ENCODE data around the gene ARRB2.

ARRB2 gene

DNA sequence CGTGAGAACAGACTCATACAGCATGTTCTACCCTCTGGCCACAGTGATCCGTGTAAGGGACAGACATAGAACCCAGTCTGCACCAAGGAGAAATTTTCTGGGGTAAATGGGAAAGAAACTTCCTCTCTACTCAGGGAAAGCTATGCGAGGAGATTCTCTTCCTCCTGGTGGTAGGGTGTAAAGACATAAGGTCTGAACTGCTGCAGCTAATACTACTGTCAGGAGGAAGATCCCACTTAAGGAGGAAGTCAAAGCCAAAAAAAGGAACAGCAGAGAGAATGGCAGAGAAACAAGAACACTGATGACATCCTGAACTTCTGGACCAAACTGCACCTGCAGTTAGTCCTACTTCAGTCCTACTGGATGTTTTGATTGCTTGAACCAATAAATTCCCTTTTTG lies 54.2 kb downstream of the ARRB2 start:
- DNase-seq (ENCODE audit: low spot score) = no peak
- TF ChIP-seq CTCF (IDR thresholded peaks at IDR 0.05) = no peak
- no peak overlapping the region for H3K4me3 ChIP-seq
- H3K27ac ChIP-seq = peak overlapping the region in 1 of 2 donors; percentile 73

DNA sequence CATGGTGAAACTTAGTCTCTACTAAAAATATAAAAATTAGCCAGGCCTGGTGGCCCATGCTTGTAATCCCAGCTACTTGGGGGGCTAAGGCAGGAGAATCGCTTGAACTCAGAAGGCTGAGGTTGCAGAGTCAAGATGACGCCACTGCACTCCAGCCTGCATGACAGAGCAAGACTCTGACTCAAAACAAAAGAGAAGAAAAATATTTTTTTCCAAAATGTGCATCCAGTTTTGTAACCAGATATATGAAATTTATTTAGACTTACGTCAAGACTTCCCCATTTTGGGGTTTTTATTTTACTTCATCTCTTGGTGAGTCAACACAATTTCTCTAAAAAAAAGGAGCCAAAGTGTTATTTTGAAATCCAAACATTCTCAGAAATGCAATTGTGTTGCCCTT lies 55.8 kb downstream of the ARRB2 start:
- peak overlapping the region in 1 of 2 donors; percentile 70 for H3K27ac ChIP-seq
- TF ChIP-seq CTCF (IDR thresholded peaks at IDR 0.05) = no peak
- no peak overlapping the region for H3K4me3 ChIP-seq
- DNase-seq (ENCODE audit: low spot score) = no peak

DNA sequence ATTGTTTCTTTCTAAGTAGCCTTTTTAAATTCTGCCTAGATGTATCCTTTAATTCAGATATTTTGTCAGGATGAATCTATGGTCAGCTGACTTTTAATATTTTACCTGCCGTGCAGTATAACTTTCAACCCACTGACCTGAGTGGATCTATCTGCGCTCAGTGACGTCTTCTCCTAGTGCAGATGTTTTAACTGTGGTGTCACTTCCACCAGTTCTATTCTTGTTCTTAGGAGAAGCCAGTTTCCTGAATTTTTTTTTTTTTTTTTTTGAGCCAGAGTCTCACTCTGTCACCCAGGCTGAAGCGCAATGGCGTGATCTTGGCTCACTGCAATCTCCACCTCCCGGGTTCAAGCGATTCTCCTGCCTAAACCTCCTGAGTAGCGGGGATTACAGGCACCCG lies 56.3 kb downstream of the ARRB2 start:
- no peak for TF ChIP-seq CTCF (IDR thresholded peaks at IDR 0.05)
- peak overlapping the region in 1 of 2 donors; percentile 17 for H3K27ac ChIP-seq
- no peak for DNase-seq (ENCODE audit: low spot score)
- H3K4me3 ChIP-seq = no peak overlapping the region

GRCh38 chr17:4768298-4768697 lies 57.9 kb downstream of the ARRB2 start:
- TF ChIP-seq CTCF (IDR thresholded peaks at IDR 0.05) = no peak
- DNase-seq (ENCODE audit: low spot score) = no peak
- peak overlapping the region in 1 of 2 donors; percentile 8 for H3K27ac ChIP-seq
- no peak overlapping the region for H3K4me3 ChIP-seq

GRCh38 chr17:4769628-4770027 lies 59.2 kb downstream of the ARRB2 start:
- TF ChIP-seq CTCF (IDR thresholded peaks at IDR 0.05) = no peak
- no peak for DNase-seq (ENCODE audit: low spot score)
- Histone ChIP-seq H3K4me3 (no peak overlapping the region), H3K27ac (no peak overlapping the region)

Data from coronary artery (tissue), 2 donors.